H1 (cell line): ENCODE data around the gene GNB1L.

Source experiments
- CBX5 ChIP-seq: fragments of 300-800, 300-1000 bp; sonication (generic); IDR thresholded peaks from 2 replicates; pipeline ENCODE4 v1.7.1; 2016; ENCODE audit warnings: antibody characterized with exemption, low read length, low read depth
- CEBPB ChIP-seq: IDR thresholded peaks from 2 replicates; pipeline ENCODE4 v1.6.1; 2012; ENCODE audit warnings: low read depth, low read length
- EP300 ChIP-seq, 2 experiments: IDR thresholded peaks; 1 replicate in 1 of 2; 2 replicates in 1 of 2; pipeline ENCODE4 v1.6.1; 2011 to 2012; ENCODE audit warnings: low read depth in 2 of 2, low read length in 2 of 2, mild to moderate bottlenecking in 2 of 2, borderline replicate concordance in 1 of 2, inconsistent platforms in 1 of 2, moderate library complexity in 1 of 2
- EZH2 ChIP-seq: fragments of 200-600 bp; sonication (generic); IDR thresholded peaks from 2 replicates; pipeline ENCODE4 v1.7.1; 2012; ENCODE audit warnings: low read depth, mild to moderate bottlenecking, moderate library complexity, low read length, inconsistent platforms; ENCODE audit not compliant: severe bottlenecking
- POLR2AphosphoS5 ChIP-seq: IDR thresholded peaks from 2 replicates; pipeline ENCODE4 v1.6.1; 2011; ENCODE audit warnings: low read depth, low read length
- RAD21 ChIP-seq, 2 experiments: IDR thresholded peaks in 1 of 2; conservative IDR thresholded peaks in 1 of 2; 2 replicates each; pipeline ENCODE4 v1.6.1; 2011; ENCODE audit warnings: low read depth in 2 of 2, low read length in 2 of 2, improper control_type of control experiment in 1 of 2, inconsistent platforms in 1 of 2, mild to moderate bottlenecking in 1 of 2, moderate library complexity in 1 of 2
- SIN3A ChIP-seq, 2 experiments: IDR thresholded peaks in 1 of 2; conservative IDR thresholded peaks in 1 of 2; 2 replicates each; pipeline ENCODE4 v1.6.1; 2011 to 2012; ENCODE audit warnings: low read length in 2 of 2, improper control_type of control experiment in 1 of 2, low read depth in 1 of 2, mild to moderate bottlenecking in 1 of 2
- SP2 ChIP-seq: IDR thresholded peaks from 2 replicates; pipeline ENCODE4 v1.6.1; 2012; ENCODE audit warnings: mild to moderate bottlenecking, low read length, inconsistent platforms
- TEAD4 ChIP-seq: IDR thresholded peaks from 2 replicates; pipeline ENCODE4 v1.6.1; 2012; ENCODE audit warnings: low read depth, low read length, inconsistent platforms, mixed read lengths
- TF ChIP-seq, protein P1 (sequence below), 3 experiments: IDR thresholded peaks; 1 replicate in 2 of 3; 2 replicates in 1 of 3; pipeline versions ENCODE4 v1.5.1 to v1.6.1; 2011; ENCODE audit warnings: low read length in 3 of 3, mild to moderate bottlenecking in 3 of 3, inconsistent platforms in 2 of 3, low read depth in 1 of 3, moderate library complexity in 1 of 3; ENCODE audit not compliant: insufficient read depth in 1 of 3; ENCODE audit errors: control extremely low read depth in 1 of 3
- TF ChIP-seq, protein P2 (sequence below): IDR thresholded peaks from 2 replicates; pipeline ENCODE4 v1.6.1; 2012; ENCODE audit warnings: inconsistent platforms
- TF ChIP-seq, protein P3 (sequence below): IDR thresholded peaks from 2 replicates; pipeline ENCODE4 v1.6.1; 2011; ENCODE audit warnings: low read length, improper control_type of control experiment

DNA sequence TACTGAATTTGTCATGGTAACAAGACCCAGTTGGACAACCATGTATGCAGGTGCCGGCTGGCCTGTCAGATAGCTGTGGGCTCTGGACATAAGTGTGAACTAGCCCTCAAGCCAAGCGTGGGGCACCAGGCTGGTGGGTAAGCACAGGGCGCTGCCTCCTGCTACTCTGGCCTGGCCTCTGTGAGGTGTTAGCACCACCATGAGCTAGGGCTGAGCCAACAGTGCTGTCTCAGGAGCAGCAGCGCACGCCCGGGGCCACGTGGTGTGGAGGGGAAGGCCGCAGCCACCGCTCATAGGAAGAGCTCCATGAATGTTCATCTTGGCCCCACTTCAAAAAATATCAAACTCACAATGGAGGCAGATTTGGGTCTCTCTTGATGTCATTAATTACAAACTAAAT, 35.3 kb upstream of the GNB1L start:
- TF ChIP-seq, protein P1, sequence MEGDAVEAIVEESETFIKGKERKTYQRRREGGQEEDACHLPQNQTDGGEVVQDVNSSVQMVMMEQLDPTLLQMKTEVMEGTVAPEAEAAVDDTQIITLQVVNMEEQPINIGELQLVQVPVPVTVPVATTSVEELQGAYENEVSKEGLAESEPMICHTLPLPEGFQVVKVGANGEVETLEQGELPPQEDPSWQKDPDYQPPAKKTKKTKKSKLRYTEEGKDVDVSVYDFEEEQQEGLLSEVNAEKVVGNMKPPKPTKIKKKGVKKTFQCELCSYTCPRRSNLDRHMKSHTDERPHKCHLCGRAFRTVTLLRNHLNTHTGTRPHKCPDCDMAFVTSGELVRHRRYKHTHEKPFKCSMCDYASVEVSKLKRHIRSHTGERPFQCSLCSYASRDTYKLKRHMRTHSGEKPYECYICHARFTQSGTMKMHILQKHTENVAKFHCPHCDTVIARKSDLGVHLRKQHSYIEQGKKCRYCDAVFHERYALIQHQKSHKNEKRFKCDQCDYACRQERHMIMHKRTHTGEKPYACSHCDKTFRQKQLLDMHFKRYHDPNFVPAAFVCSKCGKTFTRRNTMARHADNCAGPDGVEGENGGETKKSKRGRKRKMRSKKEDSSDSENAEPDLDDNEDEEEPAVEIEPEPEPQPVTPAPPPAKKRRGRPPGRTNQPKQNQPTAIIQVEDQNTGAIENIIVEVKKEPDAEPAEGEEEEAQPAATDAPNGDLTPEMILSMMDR (IDR thresholded peaks at IDR 0.05; ENCODE audit: control extremely low read depth in 1 of 3, insufficient read depth in 1 of 3, low read depth in 1 of 3, low read length in 3 of 3), result no peak
- no peak for TF ChIP-seq EP300 (IDR thresholded peaks at IDR 0.05; ENCODE audit: borderline replicate concordance in 1 of 2, low read depth in 2 of 2, low read length in 2 of 2)
- no peak for TF ChIP-seq RAD21 (IDR thresholded peaks at IDR 0.05 in 1 of 2, conservative IDR thresholded peaks at IDR 0.05 in 1 of 2; ENCODE audit: low read depth in 2 of 2, low read length in 2 of 2)
- TF ChIP-seq, protein P2, sequence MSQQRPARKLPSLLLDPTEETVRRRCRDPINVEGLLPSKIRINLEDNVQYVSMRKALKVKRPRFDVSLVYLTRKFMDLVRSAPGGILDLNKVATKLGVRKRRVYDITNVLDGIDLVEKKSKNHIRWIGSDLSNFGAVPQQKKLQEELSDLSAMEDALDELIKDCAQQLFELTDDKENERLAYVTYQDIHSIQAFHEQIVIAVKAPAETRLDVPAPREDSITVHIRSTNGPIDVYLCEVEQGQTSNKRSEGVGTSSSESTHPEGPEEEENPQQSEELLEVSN, result no peak
- no peak for TF ChIP-seq CBX5
- TF ChIP-seq, protein P3, sequence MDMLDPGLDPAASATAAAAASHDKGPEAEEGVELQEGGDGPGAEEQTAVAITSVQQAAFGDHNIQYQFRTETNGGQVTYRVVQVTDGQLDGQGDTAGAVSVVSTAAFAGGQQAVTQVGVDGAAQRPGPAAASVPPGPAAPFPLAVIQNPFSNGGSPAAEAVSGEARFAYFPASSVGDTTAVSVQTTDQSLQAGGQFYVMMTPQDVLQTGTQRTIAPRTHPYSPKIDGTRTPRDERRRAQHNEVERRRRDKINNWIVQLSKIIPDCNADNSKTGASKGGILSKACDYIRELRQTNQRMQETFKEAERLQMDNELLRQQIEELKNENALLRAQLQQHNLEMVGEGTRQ, result no peak
- no peak for TF ChIP-seq POLR2AphosphoS5
- no peak for TF ChIP-seq SP2
- TF ChIP-seq TEAD4, result no peak
- no peak for TF ChIP-seq CEBPB
- no peak for TF ChIP-seq EZH2
- no peak for TF ChIP-seq SIN3A (conservative IDR thresholded peaks at IDR 0.05 in 1 of 2, IDR thresholded peaks at IDR 0.05 in 1 of 2; ENCODE audit: low read depth in 1 of 2, low read length in 2 of 2)
